ENCODE data around the gene SSRP1.
A peak's percentile ranks its signal among the peaks of the same experiment; 100 is the strongest.

SSRP1 gene

GRCh38 chr11:57359396-57359795 lies 23.7 kb upstream of the SSRP1 start:
- DNase-seq (ENCODE audit: low spot score): no peak

GRCh38 chr11:57358991-57359390 lies 23.3 kb upstream of the SSRP1 start:
- DNase-seq (ENCODE audit: low spot score): no peak

- no peak for DNase-seq (ENCODE audit: low spot score)
Measured at GRCh38 chr11:57358543-57358961, 22.9 kb upstream of the SSRP1 start.

GRCh38 chr11:57357856-57358255 lies 22.2 kb upstream of the SSRP1 start:
- DNase-seq (ENCODE audit: low spot score): no peak

- DNase-seq (ENCODE audit: low spot score): no peak
Measured at GRCh38 chr11:57357310-57357709, 21.6 kb upstream of the SSRP1 start.

- DNase-seq (ENCODE audit: low spot score): peak; percentile 30
Measured at GRCh38 chr11:57356268-57356667, 20.6 kb upstream of the SSRP1 start.

GRCh38 chr11:57354699-57355098 lies 19.0 kb upstream of the SSRP1 start:
- no peak for DNase-seq (ENCODE audit: low spot score)

- peak; percentile 12 for DNase-seq (ENCODE audit: low spot score)
Measured at GRCh38 chr11:57353852-57354251, 18.2 kb upstream of the SSRP1 start.

- no peak for DNase-seq (ENCODE audit: low spot score)
Measured at GRCh38 chr11:57353446-57353845, 17.8 kb upstream of the SSRP1 start.

GRCh38 chr11:57353036-57353435 lies 17.3 kb upstream of the SSRP1 start:
- no peak for DNase-seq (ENCODE audit: low spot score)

- no peak for DNase-seq (ENCODE audit: low spot score)
Measured at GRCh38 chr11:57349491-57350274, 14.0 kb upstream of the SSRP1 start.

- DNase-seq (ENCODE audit: low spot score): no peak
Measured at GRCh38 chr11:57348636-57349313, 13.1 kb upstream of the SSRP1 start.

GRCh38 chr11:57348052-57348451 lies 12.4 kb upstream of the SSRP1 start:
- no peak for DNase-seq (ENCODE audit: low spot score)

- DNase-seq (ENCODE audit: low spot score): no peak
Measured at GRCh38 chr11:57347336-57347735, 11.6 kb upstream of the SSRP1 start.

- peak; percentile 73 for DNase-seq (ENCODE audit: low spot score)
Measured at GRCh38 chr11:57345555-57346211, 10.0 kb upstream of the SSRP1 start.

GRCh38 chr11:57344826-57345225 lies 9.1 kb upstream of the SSRP1 start:
- DNase-seq (ENCODE audit: low spot score): no peak

- no peak for DNase-seq (ENCODE audit: low spot score)
Measured at GRCh38 chr11:57343825-57344224, 8.1 kb upstream of the SSRP1 start.

GRCh38 chr11:57342702-57343101 lies 7.0 kb upstream of the SSRP1 start:
- no peak for DNase-seq (ENCODE audit: low spot score)

- no peak for DNase-seq (ENCODE audit: low spot score)
Measured at GRCh38 chr11:57341250-57341808, 5.6 kb upstream of the SSRP1 start.

GRCh38 chr11:57340039-57340615 lies 4.4 kb upstream of the SSRP1 start:
- no peak for DNase-seq (ENCODE audit: low spot score)

GRCh38 chr11:57339328-57339727 lies 3.6 kb upstream of the SSRP1 start:
- no peak for DNase-seq (ENCODE audit: low spot score)

GRCh38 chr11:57338142-57338541 lies 2.5 kb upstream of the SSRP1 start, which contains the start of gene P2RX3:
P2RX3 (plus strand) TSS chr11:57338352; CDS start chr11:57338551, 199 bp downstream.
- no peak for DNase-seq (ENCODE audit: low spot score)

Measured in pons (tissue), 1 donor.